Astrocyte of the spinal cord (primary cell): Measurements from ENCODE around the gene PXDC1.
A peak's percentile ranks its signal among the peaks of the same experiment; 100 is the strongest.
"Not testable (repeated sequence)": the region's sequence is repeated elsewhere in the genome, so short reads cannot be mapped to it uniquely, and the experiment has no call there.

Experiments
- DNase-seq: peaks from one replicate; pipeline ENCODE4 v3.0.0; 2011; ENCODE audit warnings: low read depth, low spot score
- H3K4me3 ChIP-seq: 2 replicates; pipeline ENCODE4 v1.5.1; 2011; ENCODE audit warnings: low read depth, mild to moderate bottlenecking, low read length, moderate library complexity
- CTCF ChIP-seq: IDR thresholded peaks from 2 replicates; pipeline ENCODE4 v1.5.1; 2012; ENCODE audit warnings: low read depth, mild to moderate bottlenecking, low read length, inconsistent platforms
- in situ Hi-C: cut with HindIII; loops from 2 replicates; pipeline ENCODE4 v1.10.0; 2017; ENCODE audit warnings: low sequenced_read_pairs

The PXDC1 gene

GRCh38 chr6:3755637-3756545 lies 4.4 kb upstream of the PXDC1 start:
- in situ Hi-C loops: no loop called here
- DNase-seq: no peak
- no peak for TF ChIP-seq CTCF
- H3K4me3 ChIP-seq: no peak overlapping the region

GRCh38 chr6:3754776-3755175 lies 3.3 kb upstream of the PXDC1 start:
- TF ChIP-seq CTCF: no peak
- no peak overlapping the region for H3K4me3 ChIP-seq
- DNase-seq: no peak
- in situ Hi-C loops: no loop called here

DNA sequence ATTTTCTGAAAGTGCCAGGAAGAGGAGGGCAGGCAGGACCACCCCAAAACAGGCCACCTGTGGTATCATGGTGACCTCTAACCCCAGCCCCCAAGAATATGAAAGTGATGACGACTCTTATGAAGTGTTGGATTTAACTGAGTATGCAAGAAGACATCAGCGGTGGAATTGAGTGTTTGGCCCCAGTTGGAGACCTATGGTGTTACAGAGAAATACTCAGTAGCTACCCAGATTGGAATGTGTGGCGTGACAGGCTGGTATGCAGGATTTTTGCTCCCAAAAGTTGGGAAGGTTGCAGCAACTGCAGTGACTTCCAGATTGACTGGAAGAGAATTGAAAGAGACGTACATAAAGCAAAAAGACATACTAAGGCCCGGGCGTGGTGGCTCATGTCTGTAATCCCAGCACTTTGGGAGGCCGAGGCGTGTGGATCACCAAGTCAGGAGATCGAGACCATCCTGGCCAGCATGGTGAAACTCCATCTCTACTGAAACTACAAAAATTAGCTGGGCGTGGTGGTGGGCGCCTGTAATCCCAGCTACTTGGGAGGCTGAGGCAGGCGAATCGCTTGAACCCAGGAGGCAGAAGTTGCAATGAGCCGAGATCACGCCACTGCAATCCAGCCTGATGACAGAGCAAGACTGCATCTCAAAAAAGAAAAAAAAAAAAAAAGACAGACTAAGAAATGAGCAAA lies 2.7 kb upstream of the PXDC1 start:
- DNase-seq, H3K4me3 ChIP-seq, in situ Hi-C loops: not testable (repeated sequence)

DNA sequence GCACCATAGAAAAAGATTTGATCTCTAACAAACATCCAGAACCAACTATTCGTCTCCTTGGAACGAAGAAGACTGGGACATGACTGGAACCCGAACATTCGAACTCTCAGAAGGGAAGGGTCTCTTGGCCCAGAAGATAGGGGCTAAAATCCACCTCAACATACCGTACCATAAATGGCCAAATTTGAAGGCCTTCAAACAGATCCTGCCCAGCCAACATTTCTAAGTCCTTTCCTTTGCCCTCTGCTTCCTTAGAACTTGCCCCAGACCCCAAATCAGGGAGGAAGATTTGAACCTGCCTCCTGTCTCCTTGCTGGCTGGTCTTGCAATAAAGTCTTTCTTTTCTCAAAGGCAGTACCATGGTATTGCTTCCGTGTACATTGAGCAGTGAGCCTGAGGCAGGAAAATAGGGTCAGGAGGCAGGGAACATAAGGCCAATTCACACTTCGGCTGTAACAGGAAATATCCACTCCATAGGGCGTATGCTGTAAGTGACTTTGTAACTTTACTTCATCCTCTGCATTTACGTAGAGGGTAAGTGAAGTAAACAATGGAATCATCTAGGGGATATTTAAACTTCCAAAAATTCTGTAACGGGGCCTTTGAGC lies 1.8 kb upstream of the PXDC1 start:
- no peak overlapping the region for H3K4me3 ChIP-seq
- no peak for TF ChIP-seq CTCF
- in situ Hi-C loops: no loop called here
- DNase-seq: no peak

GRCh38 chr6:3752531-3753227 lies 1.2 kb upstream of the PXDC1 start:
- peak overlapping the region; percentile 76 for H3K4me3 ChIP-seq
- TF ChIP-seq CTCF: no peak
- no peak for DNase-seq
- in situ Hi-C loops: no loop called here

DNA sequence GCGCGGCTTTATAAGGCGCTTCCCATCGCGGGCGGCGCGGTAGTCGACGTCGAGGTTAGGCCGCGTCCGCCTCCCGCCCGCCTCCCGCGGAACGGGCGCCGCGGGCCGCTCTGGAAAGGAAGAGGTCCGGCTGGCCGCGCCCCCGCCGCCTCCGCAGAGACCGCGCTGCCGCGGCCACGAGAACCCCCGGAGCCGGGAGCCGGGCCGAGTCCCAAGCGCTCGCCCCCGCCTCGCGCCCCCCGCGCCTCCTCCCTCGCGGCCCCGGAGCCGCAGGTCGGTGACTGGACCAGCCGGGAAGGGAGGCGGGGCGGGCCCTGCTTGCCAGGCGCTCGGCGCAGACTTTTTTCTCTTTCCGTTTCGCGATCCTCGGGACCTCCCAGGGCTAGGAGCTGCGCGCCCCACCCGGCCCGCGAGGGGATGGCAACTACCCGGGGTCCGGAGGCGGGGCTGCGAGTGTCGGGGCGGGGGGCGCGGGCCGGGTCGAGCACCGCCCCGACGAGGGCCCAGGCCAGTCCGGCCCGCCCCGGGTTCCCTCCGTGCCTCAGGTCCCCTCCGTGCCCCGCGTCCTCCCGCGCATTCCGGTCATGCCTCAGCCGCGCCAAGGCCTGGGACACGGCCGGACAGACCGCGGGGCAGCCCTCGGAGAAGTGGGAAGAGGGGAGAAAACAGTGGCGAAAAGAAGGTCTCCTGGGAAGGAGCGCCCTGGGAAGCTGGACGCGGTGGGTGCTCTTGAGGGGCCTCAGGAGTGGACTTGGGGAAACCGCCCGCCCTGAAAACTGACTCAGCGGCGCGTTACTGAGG lies 417 bp upstream of the PXDC1 start:
- H3K4me3 ChIP-seq: peak overlapping the region; percentile 76
- peak; percentile 33 for TF ChIP-seq CTCF
- in situ Hi-C loops: no loop called here
- peak; percentile 94 for DNase-seq
